Hippocampal formation (tissue), 2 donors: ENCODE measurements around the gene DCN.

Experiments
- DNase-seq, 2 donors: peaks; one replicate each; lab custom pipeline; 2025; lab: John Stamatoyannopoulos, UW

DCN gene

GRCh38 chr12:91100906-91101305 lies 81.7 kb downstream of the DCN start:
- DNase-seq, result no peak

- DNase-seq, result no peak
These were observed 82.8 kb downstream of the DCN start for GRCh38 chr12:91099836-91100235.

- no peak for DNase-seq
These were observed 83.3 kb downstream of the DCN start for GRCh38 chr12:91099341-91099740.

GRCh38 chr12:91098941-91099340 lies 83.7 kb downstream of the DCN start:
- no peak for DNase-seq

- DNase-seq, result no peak
These were observed 84.2 kb downstream of the DCN start for GRCh38 chr12:91098461-91098860.

- no peak for DNase-seq
These were observed 87.7 kb downstream of the DCN start for GRCh38 chr12:91094957-91095356.

- DNase-seq, result no peak
These were observed 88.5 kb downstream of the DCN start for GRCh38 chr12:91094032-91094662.

GRCh38 chr12:91093341-91093740 lies 89.3 kb downstream of the DCN start:
- DNase-seq, result no peak

GRCh38 chr12:91091916-91092715 lies 90.5 kb downstream of the DCN start:
- no peak for DNase-seq
